Thoracic aorta (tissue), 2 donors: ENCODE results near the gene SRP72. TPM values are rescaled to one million over a fixed set of nuclear protein-coding genes. Genes with fewer than 3 reads are reported as not detected.

ENCODE experiments used
- ATAC-seq: fragments of 150-250 bp; one replicate; pipeline ENCODE4 v1.8.0; 2017; ENCODE audit warnings: low read depth; ENCODE audit not compliant: insufficient number of reproducible peaks, low FRiP score
- DNase-seq: peaks from one replicate; pipeline ENCODE4 v3.0.0-alpha.2; 2020; ENCODE audit warnings: low spot score
- H3K27ac ChIP-seq, 2 donors: fragments of 200-600 bp; sonication (generic); 1 replicate in 1 of 2; 2 replicates in 1 of 2; pipeline ENCODE4 v1.5.1; 2016; ENCODE audit warnings: mild to moderate bottlenecking in 2 of 2, moderate library complexity in 2 of 2
- H3K27me3 ChIP-seq: fragments of 200-600 bp; sonication (generic); replicated peaks from 2 replicates; pipeline ENCODE4 v1.6.0; 2016; ENCODE audit warnings: mild to moderate bottlenecking; ENCODE audit not compliant: insufficient read depth
- H3K36me3 ChIP-seq: fragments of 200-600 bp; sonication (generic); one replicate; pipeline ENCODE4 v1.5.1; 2016
- H3K4me1 ChIP-seq, 2 donors: fragments of 200-600 bp; sonication (generic); 1 replicate in 1 of 2; 2 replicates in 1 of 2; pipeline versions ENCODE4 v1.5.1 to v1.6.0; 2016; ENCODE audit warnings: low read depth in 2 of 2, mild to moderate bottlenecking in 1 of 2; ENCODE audit not compliant: control insufficient read depth in 1 of 2
- H3K4me3 ChIP-seq: fragments of 200-600 bp; sonication (generic); 2 replicates; pipeline ENCODE4 v1.5.1; 2016; ENCODE audit warnings: mild to moderate bottlenecking
- H3K9me3 ChIP-seq: fragments of 200-600 bp; sonication (generic); 2 replicates; pipeline ENCODE4 v1.5.1; 2016
- CTCF ChIP-seq: fragments of 200-600 bp; sonication (generic); IDR thresholded peaks from one replicate; pipeline ENCODE4 v1.5.1; 2019; ENCODE audit warnings: antibody characterized with exemption
- total RNA-seq, 2 donors: library from RNA; depleted of rRNA; stranded (reverse); fragments of >200 nt; gene quantifications; one replicate each; pipeline versions ENCODE4 v1.1.0 to v1.2.3, GENCODE V29; 2016

SRP72 gene
- total RNA-seq, 2 donors from 2014 or later: 43.1 to 52.9 TPM

- ATAC-seq: no peak
- Histone ChIP-seq H3K4me3 (no peak overlapping the region), H3K9me3 (no peaks in the 10 kb centered on the region), H3K27me3 (no peaks in the 10 kb centered on the region), H3K4me1 (no peaks in the 10 kb centered on the region), H3K27ac (no peak overlapping the region), H3K36me3 (peaks cover 51% of the 10 kb centered on the region)
- no peak for TF ChIP-seq CTCF
- no peak for DNase-seq
Observed at GRCh38 chr4:56475917-56476316, 8.5 kb downstream of the SRP72 start.

GRCh38 chr4:56477192-56477702 is 9.8 kb downstream of the SRP72 start:
- no peak for TF ChIP-seq CTCF
- H3K27ac ChIP-seq: no peak overlapping the region
- no peaks in the 10 kb centered on the region for H3K4me1 ChIP-seq
- no peaks in the 10 kb centered on the region for H3K27me3 ChIP-seq
- no peaks in the 10 kb centered on the region for H3K9me3 ChIP-seq
- H3K4me3 ChIP-seq: no peak overlapping the region
- ATAC-seq (no peak), DNase-seq (no peak)
- H3K36me3 ChIP-seq: peaks cover 54% of the 10 kb centered on the region

GRCh38 chr4:56480691-56481090 is 13.3 kb downstream of the SRP72 start:
- Histone ChIP-seq H3K4me1 (no peaks in the 10 kb centered on the region), H3K36me3 (peaks cover 42% of the 10 kb centered on the region)

GRCh38 chr4:56496241-56496640 is 28.8 kb downstream of the SRP72 start:
- Histone ChIP-seq H3K4me3 (no peak overlapping the region), H3K27me3 (no peaks in the 10 kb centered on the region), H3K9me3 (no peaks in the 10 kb centered on the region), H3K27ac (no peak overlapping the region), H3K4me1 (no peaks in the 10 kb centered on the region), H3K36me3 (peaks cover 24% of the 10 kb centered on the region)
- TF ChIP-seq CTCF: no peak
- ATAC-seq: no peak
- DNase-seq: no peak

More at GRCh38 chr4:56480691-56481090, 13.3 kb downstream of the SRP72 start:
- DNase-seq (no peak), ATAC-seq (no peak)
- Histone ChIP-seq H3K9me3 (no peaks in the 10 kb centered on the region), H3K27ac (no peak overlapping the region), H3K27me3 (no peaks in the 10 kb centered on the region), H3K4me3 (no peak overlapping the region)
- TF ChIP-seq CTCF: no peak

- DNase-seq (peak; percentile 9), ATAC-seq (peak; percentile 50)
- no peaks in the 10 kb centered on the region for H3K27me3 ChIP-seq
- H3K9me3 ChIP-seq: no peaks in the 10 kb centered on the region
- peaks cover 0 to 11% of the 10 kb centered on the region in 2 donors for H3K4me1 ChIP-seq
- TF ChIP-seq CTCF: no peak
- H3K4me3 ChIP-seq: peak within 1 kb of the TSS; percentile 87
- no peak within 1 kb of the TSS for H3K27ac ChIP-seq
- H3K36me3 ChIP-seq: peaks cover under 1% of the 10 kb centered on the region
Observed at GRCh38 chr4:56505269-56506130, 38.1 kb downstream of the SRP72 start, which contains the start of gene ARL9. Gene ARL9, plus strand, starts transcription at chr4:56505791. Its CDS starts 72 bp downstream, at chr4:56505863.
